ENCODE results near the gene ZNF155.

ZNF155 gene

GRCh38 chr19:43983544-43983911 is 460 bp upstream of the ZNF155 start:
- no peak for TF ChIP-seq CTCF (IDR thresholded peaks at IDR 0.05; ENCODE audit: low read length, missing control alignments)
- peak overlapping the region; percentile 83 for H3K4me3 ChIP-seq (replicated peaks; ENCODE audit: low read depth, low read length)
- no peak for DNase-seq (ENCODE audit: low read depth)

- no peak for TF ChIP-seq CTCF (IDR thresholded peaks at IDR 0.05; ENCODE audit: low read length, missing control alignments)
- H3K4me3 ChIP-seq (replicated peaks; ENCODE audit: low read depth, low read length): peak overlapping the region; percentile 83
- no peak for DNase-seq (ENCODE audit: low read depth)
Measured at GRCh38 chr19:43984687-43985000, 656 bp downstream of the ZNF155 start.

DNA sequence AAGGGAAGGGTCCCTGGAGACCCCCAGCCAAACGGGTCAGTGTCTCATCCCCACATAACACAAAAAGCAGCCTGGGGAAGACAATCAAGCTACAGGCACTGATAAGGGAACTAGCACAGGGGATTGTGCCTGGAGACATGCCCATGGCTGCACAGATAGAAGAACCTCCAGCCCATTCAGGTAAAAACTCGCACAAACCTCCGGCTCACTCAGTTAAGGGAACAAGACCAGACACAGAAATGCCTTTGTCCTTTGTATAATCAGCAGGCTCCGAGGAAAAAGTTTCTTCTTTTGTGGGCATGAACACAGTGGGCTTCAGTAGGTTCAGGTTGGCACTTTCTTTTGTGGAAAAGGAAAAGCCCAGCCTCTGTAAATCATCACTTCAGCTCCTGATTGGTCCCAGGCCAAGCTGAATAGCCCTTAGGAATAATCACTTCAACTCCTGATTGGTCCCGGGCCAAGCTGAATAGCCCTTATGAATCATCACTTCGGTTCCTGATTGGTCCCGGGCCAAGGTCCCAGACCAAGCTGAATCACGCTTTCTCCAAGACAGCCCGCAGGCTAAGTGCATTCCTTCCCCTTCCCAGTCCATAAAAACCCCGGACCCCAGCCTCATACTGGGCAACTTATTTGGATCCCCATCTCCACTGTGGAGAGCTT is 13.8 kb downstream of the ZNF155 start:
- peak; percentile 18 for DNase-seq (ENCODE audit: low read depth)
- no peak overlapping the region for H3K4me3 ChIP-seq (replicated peaks; ENCODE audit: low read depth, low read length)
- TF ChIP-seq CTCF (IDR thresholded peaks at IDR 0.05; ENCODE audit: low read length, missing control alignments): no peak

DNA sequence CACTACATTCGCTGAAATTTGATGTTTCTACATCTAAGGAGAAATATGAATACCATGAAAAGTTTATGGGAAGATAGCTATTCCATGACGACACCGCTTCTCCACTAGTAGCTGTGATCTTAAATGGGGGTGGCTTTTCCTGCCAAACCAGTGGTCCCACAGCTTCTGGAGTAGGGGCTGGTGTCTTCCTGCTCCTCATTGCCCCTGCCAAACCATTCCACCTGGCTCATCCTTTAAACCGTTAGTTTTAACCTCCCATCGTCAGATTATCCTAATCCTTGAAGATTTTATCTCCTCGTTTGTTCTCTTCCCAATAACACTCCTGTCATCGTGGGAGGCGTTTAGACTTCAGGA is 18.2 kb downstream of the ZNF155 start:
- peak overlapping the region; percentile 87 for H3K4me3 ChIP-seq (replicated peaks; ENCODE audit: low read depth, low read length)
- no peak for TF ChIP-seq CTCF (IDR thresholded peaks at IDR 0.05; ENCODE audit: low read length, missing control alignments)
- DNase-seq (ENCODE audit: low read depth): peak; percentile 8

- peak; percentile 97 for DNase-seq (ENCODE audit: low read depth)
- TF ChIP-seq CTCF (IDR thresholded peaks at IDR 0.05; ENCODE audit: low read length, missing control alignments): no peak
- peak within 1 kb of the TSS; percentile 87 for H3K4me3 ChIP-seq (replicated peaks; ENCODE audit: low read depth, low read length)
Measured at GRCh38 chr19:44002566-44003460, 18.8 kb downstream of the ZNF155 start, which contains the start of gene ZNF230. Gene ZNF230 (plus strand): TSS chr19:44002957. CDS start chr19:44007079, 4,122 bp downstream.

GRCh38 chr19:44003461-44004009 is 19.5 kb downstream of the ZNF155 start:
- peak overlapping the region; percentile 87 for H3K4me3 ChIP-seq (replicated peaks; ENCODE audit: low read depth, low read length)
- TF ChIP-seq CTCF (IDR thresholded peaks at IDR 0.05; ENCODE audit: low read length, missing control alignments): no peak
- peak; percentile 6 for DNase-seq (ENCODE audit: low read depth)

Measured in fibroblast of pulmonary artery (primary cell).